Activated CD4-positive, CD25-positive, alpha-beta regulatory T cell (primary cell): ENCODE results near the gene STK11IP.

ENCODE experiments used
- DNase-seq, 4 experiments: peaks; one replicate each; lab custom pipeline; 2025; lab: John Stamatoyannopoulos, UW

STK11IP gene

GRCh38 chr2:219578811-219579613 lies 18.6 kb upstream of the STK11IP start:
- no peak for DNase-seq

- no peak for DNase-seq
Observed at GRCh38 chr2:219581346-219581745, 16.3 kb upstream of the STK11IP start.

GRCh38 chr2:219591091-219591490 lies 6.6 kb upstream of the STK11IP start:
- no peak for DNase-seq

- DNase-seq, result no peak
Observed at GRCh38 chr2:219592736-219593135, 4.9 kb upstream of the STK11IP start.

- DNase-seq, result no peak
Observed at GRCh38 chr2:219593154-219593553, 4.5 kb upstream of the STK11IP start.

GRCh38 chr2:219595256-219595655 lies 2.4 kb upstream of the STK11IP start:
- no peak for DNase-seq

- DNase-seq, result no peak
Observed at GRCh38 chr2:219596954-219597551, 604 bp upstream of the STK11IP start.

GRCh38 chr2:219598308-219599078 lies 836 bp downstream of the STK11IP start:
- no peak for DNase-seq

GRCh38 chr2:219603771-219604170 lies 6.1 kb downstream of the STK11IP start:
- no peak for DNase-seq

- no peak for DNase-seq
Observed at GRCh38 chr2:219605607-219605954, 7.9 kb downstream of the STK11IP start.

- no peak for DNase-seq
Observed at GRCh38 chr2:219607931-219608330, 10.3 kb downstream of the STK11IP start.

- no peak for DNase-seq
Observed at GRCh38 chr2:219608399-219608964, 10.8 kb downstream of the STK11IP start.

- no peak for DNase-seq
Observed at GRCh38 chr2:219609149-219609750, 11.6 kb downstream of the STK11IP start.

GRCh38 chr2:219611306-219611705 lies 13.6 kb downstream of the STK11IP start:
- DNase-seq, result no peak

GRCh38 chr2:219611866-219612576 lies 14.4 kb downstream of the STK11IP start:
- DNase-seq, result no peak

GRCh38 chr2:219612577-219613286 lies 15.1 kb downstream of the STK11IP start:
- DNase-seq, result no peak

GRCh38 chr2:219613461-219614070 lies 15.9 kb downstream of the STK11IP start:
- no peak for DNase-seq

GRCh38 chr2:219614076-219614860 lies 16.6 kb downstream of the STK11IP start:
- no peak for DNase-seq

- DNase-seq, result no peak
Observed at GRCh38 chr2:219615036-219615435, 17.4 kb downstream of the STK11IP start.

- no peak for DNase-seq
Observed at GRCh38 chr2:219615894-219616293, 18.2 kb downstream of the STK11IP start.
